ENCODE data around the gene MYMK. TPM values are rescaled to one million over a fixed set of nuclear protein-coding genes. Genes with fewer than 3 reads are reported as not detected.

Gene MYMK
- polyA plus RNA-seq, 2 donors, result not detected

GRCh38 chr9:133472277-133472645 is 52.5 kb downstream of the MYMK start:
- Histone ChIP-seq H3K4me3 (ENCODE audit: low read depth in 1 of 2, low read length in 2 of 2) (no peak overlapping the region), H3K4me1 (ENCODE audit: control insufficient read depth in 2 of 2, insufficient read depth in 2 of 2, low read length in 1 of 2) (no peaks in the 10 kb centered on the region), H3K36me3 (ENCODE audit: control insufficient read depth in 2 of 2, insufficient read depth in 2 of 2, low read length in 1 of 2) (peaks cover 0 to 7% of the 10 kb centered on the region in 2 donors), H3K27me3 (ENCODE audit: control insufficient read depth in 1 of 2, insufficient read depth in 2 of 2, low read length in 2 of 2) (no peaks in the 10 kb centered on the region), H3K27ac (ENCODE audit: low read depth in 2 of 2, low read length in 1 of 2) (no peak overlapping the region), H3K9me3 (ENCODE audit: control insufficient read depth in 2 of 2, insufficient read depth in 1 of 2, low read depth in 1 of 2, low read length in 1 of 2) (no peaks in the 10 kb centered on the region)
- WGBS, 2 donors, result 81 to 98% methylated on average over 8 to 11 of the region's 11 CpGs

- H3K27ac ChIP-seq (ENCODE audit: low read depth in 2 of 2, low read length in 1 of 2), result no peak overlapping the region
- H3K36me3 ChIP-seq (ENCODE audit: control insufficient read depth in 2 of 2, insufficient read depth in 2 of 2, low read length in 1 of 2), result peaks cover 0 to 7% of the 10 kb centered on the region in 2 donors
- H3K4me3 ChIP-seq (ENCODE audit: low read depth in 1 of 2, low read length in 2 of 2), result no peak overlapping the region
- H3K27me3 ChIP-seq (ENCODE audit: control insufficient read depth in 1 of 2, insufficient read depth in 2 of 2, low read length in 2 of 2), result no peaks in the 10 kb centered on the region
- no peaks in the 10 kb centered on the region for H3K4me1 ChIP-seq (ENCODE audit: control insufficient read depth in 2 of 2, insufficient read depth in 2 of 2, low read length in 1 of 2)
- no peaks in the 10 kb centered on the region for H3K9me3 ChIP-seq (ENCODE audit: control insufficient read depth in 2 of 2, insufficient read depth in 1 of 2, low read depth in 1 of 2, low read length in 1 of 2)
- 75 to 81% methylated on average over 27 of the region's 27 CpGs for WGBS, 2 donors
These were observed 53.0 kb downstream of the MYMK start for GRCh38 chr9:133471551-133472276.

GRCh38 chr9:133470988-133471387 is 53.8 kb downstream of the MYMK start:
- Histone ChIP-seq H3K4me1 (ENCODE audit: control insufficient read depth in 2 of 2, insufficient read depth in 2 of 2, low read length in 1 of 2) (no peaks in the 10 kb centered on the region), H3K36me3 (ENCODE audit: control insufficient read depth in 2 of 2, insufficient read depth in 2 of 2, low read length in 1 of 2) (peaks cover 0 to 7% of the 10 kb centered on the region in 2 donors), H3K27me3 (ENCODE audit: control insufficient read depth in 1 of 2, insufficient read depth in 2 of 2, low read length in 2 of 2) (no peaks in the 10 kb centered on the region), H3K4me3 (ENCODE audit: low read depth in 1 of 2, low read length in 2 of 2) (no peak overlapping the region), H3K9me3 (ENCODE audit: control insufficient read depth in 2 of 2, insufficient read depth in 1 of 2, low read depth in 1 of 2, low read length in 1 of 2) (no peaks in the 10 kb centered on the region), H3K27ac (ENCODE audit: low read depth in 2 of 2, low read length in 1 of 2) (no peak overlapping the region)
- 71 to 82% methylated on average over 7 of the region's 7 CpGs for WGBS, 2 donors

GRCh38 chr9:133470427-133470924 is 54.3 kb downstream of the MYMK start:
- Histone ChIP-seq H3K9me3 (ENCODE audit: control insufficient read depth in 2 of 2, insufficient read depth in 1 of 2, low read depth in 1 of 2, low read length in 1 of 2) (no peaks in the 10 kb centered on the region), H3K36me3 (ENCODE audit: control insufficient read depth in 2 of 2, insufficient read depth in 2 of 2, low read length in 1 of 2) (peaks cover 0 to 7% of the 10 kb centered on the region in 2 donors), H3K27me3 (ENCODE audit: control insufficient read depth in 1 of 2, insufficient read depth in 2 of 2, low read length in 2 of 2) (no peaks in the 10 kb centered on the region), H3K4me3 (ENCODE audit: low read depth in 1 of 2, low read length in 2 of 2) (no peak overlapping the region), H3K4me1 (ENCODE audit: control insufficient read depth in 2 of 2, insufficient read depth in 2 of 2, low read length in 1 of 2) (no peaks in the 10 kb centered on the region), H3K27ac (ENCODE audit: low read depth in 2 of 2, low read length in 1 of 2) (no peak overlapping the region)
- WGBS, 2 donors, result 81 to 88% methylated on average over 15 to 16 of the region's 16 CpGs

GRCh38 chr9:133468777-133469421 is 55.9 kb downstream of the MYMK start:
- Histone ChIP-seq H3K36me3 (ENCODE audit: control insufficient read depth in 2 of 2, insufficient read depth in 2 of 2, low read length in 1 of 2) (peaks cover 0 to 9% of the 10 kb centered on the region in 2 donors), H3K9me3 (ENCODE audit: control insufficient read depth in 2 of 2, insufficient read depth in 1 of 2, low read depth in 1 of 2, low read length in 1 of 2) (no peaks in the 10 kb centered on the region), H3K4me3 (ENCODE audit: low read depth in 1 of 2, low read length in 2 of 2) (no peak overlapping the region), H3K4me1 (ENCODE audit: control insufficient read depth in 2 of 2, insufficient read depth in 2 of 2, low read length in 1 of 2) (no peaks in the 10 kb centered on the region), H3K27ac (ENCODE audit: low read depth in 2 of 2, low read length in 1 of 2) (no peak overlapping the region), H3K27me3 (ENCODE audit: control insufficient read depth in 1 of 2, insufficient read depth in 2 of 2, low read length in 2 of 2) (no peaks in the 10 kb centered on the region)
- WGBS, 2 donors, result 86 to 91% methylated on average over 5 to 6 of the region's 6 CpGs

- no peaks in the 10 kb centered on the region for H3K27me3 ChIP-seq (ENCODE audit: control insufficient read depth in 1 of 2, insufficient read depth in 2 of 2, low read length in 2 of 2)
- H3K36me3 ChIP-seq (ENCODE audit: control insufficient read depth in 2 of 2, insufficient read depth in 2 of 2, low read length in 1 of 2), result peaks cover 0 to 10% of the 10 kb centered on the region in 2 donors
- H3K4me3 ChIP-seq (ENCODE audit: low read depth in 1 of 2, low read length in 2 of 2), result no peak overlapping the region
- no peaks in the 10 kb centered on the region for H3K4me1 ChIP-seq (ENCODE audit: control insufficient read depth in 2 of 2, insufficient read depth in 2 of 2, low read length in 1 of 2)
- no peaks in the 10 kb centered on the region for H3K9me3 ChIP-seq (ENCODE audit: control insufficient read depth in 2 of 2, insufficient read depth in 1 of 2, low read depth in 1 of 2, low read length in 1 of 2)
- H3K27ac ChIP-seq (ENCODE audit: low read depth in 2 of 2, low read length in 1 of 2), result no peak overlapping the region
- WGBS, 2 donors, result 87 to 91% methylated on average over 11 of the region's 11 CpGs
These were observed 56.4 kb downstream of the MYMK start for GRCh38 chr9:133468374-133468773.

GRCh38 chr9:133467101-133467500 is 57.7 kb downstream of the MYMK start:
- 83 to 86% methylated on average over 10 of the region's 10 CpGs for WGBS, 2 donors
- Histone ChIP-seq H3K36me3 (ENCODE audit: control insufficient read depth in 2 of 2, insufficient read depth in 2 of 2, low read length in 1 of 2) (peaks cover 0 to 12% of the 10 kb centered on the region in 2 donors), H3K27me3 (ENCODE audit: control insufficient read depth in 1 of 2, insufficient read depth in 2 of 2, low read length in 2 of 2) (no peaks in the 10 kb centered on the region), H3K4me3 (ENCODE audit: low read depth in 1 of 2, low read length in 2 of 2) (no peak overlapping the region), H3K9me3 (ENCODE audit: control insufficient read depth in 2 of 2, insufficient read depth in 1 of 2, low read depth in 1 of 2, low read length in 1 of 2) (no peaks in the 10 kb centered on the region), H3K4me1 (ENCODE audit: control insufficient read depth in 2 of 2, insufficient read depth in 2 of 2, low read length in 1 of 2) (no peaks in the 10 kb centered on the region), H3K27ac (ENCODE audit: low read depth in 2 of 2, low read length in 1 of 2) (no peak overlapping the region)

GRCh38 chr9:133465984-133466383 is 58.8 kb downstream of the MYMK start:
- Histone ChIP-seq H3K36me3 (ENCODE audit: control insufficient read depth in 2 of 2, insufficient read depth in 2 of 2, low read length in 1 of 2) (peaks cover 0 to 12% of the 10 kb centered on the region in 2 donors), H3K4me3 (ENCODE audit: low read depth in 1 of 2, low read length in 2 of 2) (no peak overlapping the region), H3K9me3 (ENCODE audit: control insufficient read depth in 2 of 2, insufficient read depth in 1 of 2, low read depth in 1 of 2, low read length in 1 of 2) (no peaks in the 10 kb centered on the region), H3K4me1 (ENCODE audit: control insufficient read depth in 2 of 2, insufficient read depth in 2 of 2, low read length in 1 of 2) (peaks cover 0 to 1% of the 10 kb centered on the region in 2 donors), H3K27me3 (ENCODE audit: control insufficient read depth in 1 of 2, insufficient read depth in 2 of 2, low read length in 2 of 2) (no peaks in the 10 kb centered on the region), H3K27ac (ENCODE audit: low read depth in 2 of 2, low read length in 1 of 2) (no peak overlapping the region)
- WGBS, 2 donors, result 81 to 83% methylated on average over 6 of the region's 6 CpGs

- Histone ChIP-seq H3K36me3 (ENCODE audit: control insufficient read depth in 2 of 2, insufficient read depth in 2 of 2, low read length in 1 of 2) (peaks cover 0 to 12% of the 10 kb centered on the region in 2 donors), H3K4me3 (ENCODE audit: low read depth in 1 of 2, low read length in 2 of 2) (no peak overlapping the region), H3K4me1 (ENCODE audit: control insufficient read depth in 2 of 2, insufficient read depth in 2 of 2, low read length in 1 of 2) (peaks cover 0 to 7% of the 10 kb centered on the region in 2 donors), H3K9me3 (ENCODE audit: control insufficient read depth in 2 of 2, insufficient read depth in 1 of 2, low read depth in 1 of 2, low read length in 1 of 2) (no peaks in the 10 kb centered on the region), H3K27ac (ENCODE audit: low read depth in 2 of 2, low read length in 1 of 2) (no peak overlapping the region), H3K27me3 (ENCODE audit: control insufficient read depth in 1 of 2, insufficient read depth in 2 of 2, low read length in 2 of 2) (no peaks in the 10 kb centered on the region)
- WGBS, 2 donors, result 93% methylated on average over 10 of the region's 10 CpGs
These were observed 60.1 kb downstream of the MYMK start for GRCh38 chr9:133464638-133465037.

Measured in esophagus (tissue), 2 donors.